Endodermal cell (in vitro differentiated cells): ENCODE data around the gene EID3. TPM values are rescaled to one million over a fixed set of nuclear protein-coding genes. Genes with fewer than 3 reads are reported as not detected.

Experiments used
- DNase-seq: peaks from one replicate; pipeline ENCODE4 v3.0.0-alpha.2; 2017
- H3K27ac ChIP-seq: 2 replicates; pipeline ENCODE4 v1.5.1; 2013; ENCODE audit warnings: mild to moderate bottlenecking, low read depth, low read length, moderate library complexity
- H3K27me3 ChIP-seq: 2 replicates; pipeline ENCODE4 v1.6.1; 2013; ENCODE audit warnings: mild to moderate bottlenecking, low read length, moderate library complexity; ENCODE audit not compliant: insufficient read depth, control insufficient read depth, poor library complexity, severe bottlenecking
- H3K36me3 ChIP-seq: 2 replicates; pipeline ENCODE4 v1.7.0; 2013; ENCODE audit warnings: mild to moderate bottlenecking, low read length, moderate library complexity; ENCODE audit not compliant: control insufficient read depth, insufficient read depth
- H3K4me1 ChIP-seq: one replicate; pipeline ENCODE4 v1.7.0; 2013; ENCODE audit warnings: low read length; ENCODE audit not compliant: control insufficient read depth, insufficient read depth
- H3K4me3 ChIP-seq: 2 replicates; pipeline ENCODE4 v1.5.1; 2013; ENCODE audit warnings: mild to moderate bottlenecking, low read length, moderate library complexity
- H3K9ac ChIP-seq: 2 replicates; pipeline ENCODE4 v1.6.1; 2013; ENCODE audit warnings: mild to moderate bottlenecking, low read length, moderate library complexity; ENCODE audit not compliant: poor library complexity, severe bottlenecking; ENCODE audit errors: extremely low read depth
- H3K9me3 ChIP-seq: 2 replicates; pipeline ENCODE4 v1.6.1; 2013; ENCODE audit warnings: mild to moderate bottlenecking, low read length, moderate library complexity; ENCODE audit not compliant: control insufficient read depth
- H3K27ac Mint-ChIP-seq: 2 replicates; pipeline ENCODE4 v1.8.0; 2020; ENCODE audit warnings: mixed read lengths
- H3K27me3 Mint-ChIP-seq: 2 replicates; pipeline ENCODE4 v1.8.0; 2021; ENCODE audit warnings: mild to moderate bottlenecking, mixed read lengths; ENCODE audit not compliant: insufficient read depth
- H3K36me3 Mint-ChIP-seq: 2 replicates; pipeline ENCODE4 v1.8.0; 2020; ENCODE audit warnings: low read depth, mixed read lengths
- H3K4me1 Mint-ChIP-seq: 2 replicates; pipeline ENCODE4 v1.8.0; 2020; ENCODE audit warnings: mixed read lengths
- H3K4me3 Mint-ChIP-seq: 2 replicates; pipeline ENCODE4 v1.8.0; 2020; ENCODE audit warnings: mild to moderate bottlenecking, moderate library complexity, mixed read lengths
- H3K9me3 Mint-ChIP-seq: 2 replicates; pipeline ENCODE4 v1.8.0; 2020; ENCODE audit warnings: mild to moderate bottlenecking, mixed read lengths
- CTCF ChIP-seq: fragments of 200-600 bp; sonication (generic); conservative IDR thresholded peaks from 2 replicates; pipeline ENCODE4 v1.5.0; 2021; ENCODE audit warnings: antibody characterized with exemption, mild to moderate bottlenecking
- WGBS, 2 experiments: methylation state at CpG; one replicate each; pipeline versions ENCODE4 v1.1.5 to v1.1.7; 2013; ENCODE audit warnings: missing lambda C conversion rate in 2 of 2, mixed read lengths in 1 of 2; ENCODE audit not compliant: insufficient coverage in 1 of 2, insufficient read length in 1 of 2; 5-methylcytosine and 5-hydroxymethylcytosine counted together
- total RNA-seq, 2 donors: library from RNA; stranded (reverse); fragmentation: NEBNext Ultra II Directional in 1 of 2; extraction: Animal tissue kit (Norgen Biotek cat#: 25700) in 1 of 2; gene quantifications; 2 replicates in 1 of 2; 3 replicates in 1 of 2; pipeline ENCODE4 v1.2.1, GENCODE V29; 2021

Gene EID3
- total RNA-seq, 2 donors from 2014 or later = 3.7 to 4.6 TPM

- DNase-seq = no peak
- 80% methylated on average over 1 of the region's 1 CpG; no CpG with 5 or more reads in 1 of the 2 experiments for WGBS, 2 experiments
- H3K27ac ChIP-seq = no peak overlapping the region
- Mint-ChIP-seq H3K4me3 (no peak overlapping the region), H3K27ac (no peak overlapping the region), H3K36me3 (peaks cover 34% of the 10 kb centered on the region), H3K27me3 (no peaks in the 10 kb centered on the region), H3K9me3 (no peaks in the 10 kb centered on the region), H3K4me1 (no peaks in the 10 kb centered on the region)
- no peaks in the 10 kb centered on the region for H3K4me1 ChIP-seq
- no peak for TF ChIP-seq CTCF
- H3K9me3 ChIP-seq = no peaks in the 10 kb centered on the region
- H3K27me3 ChIP-seq = no peaks in the 10 kb centered on the region
- H3K4me3 ChIP-seq = no peak overlapping the region
- H3K9ac ChIP-seq = no peak overlapping the region
- peaks cover 66% of the 10 kb centered on the region for H3K36me3 ChIP-seq
Measured at GRCh38 chr12:104333692-104334255, 30.2 kb downstream of the EID3 start.

GRCh38 chr12:104334581-104334980 lies 31.0 kb downstream of the EID3 start:
- Histone ChIP-seq H3K27ac (no peak overlapping the region), H3K36me3 (peaks cover 67% of the 10 kb centered on the region), H3K9me3 (no peaks in the 10 kb centered on the region), H3K4me3 (no peak overlapping the region), H3K9ac (no peak overlapping the region), H3K27me3 (no peaks in the 10 kb centered on the region), H3K4me1 (no peaks in the 10 kb centered on the region)
- Mint-ChIP-seq H3K4me3 (no peak overlapping the region), H3K27me3 (no peaks in the 10 kb centered on the region), H3K4me1 (no peaks in the 10 kb centered on the region), H3K27ac (no peak overlapping the region), H3K36me3 (peaks cover 37% of the 10 kb centered on the region), H3K9me3 (no peaks in the 10 kb centered on the region)
- TF ChIP-seq CTCF = no peak
- peak; percentile 44 for DNase-seq
- 92 to 97% methylated on average over 8 of the region's 8 CpGs for WGBS, 2 experiments

GRCh38 chr12:104336115-104336514 lies 32.6 kb downstream of the EID3 start:
- WGBS, 2 experiments = 93 to 100% methylated on average over 1 to 2 of the region's 2 CpGs
- H3K9ac ChIP-seq = no peak overlapping the region
- Mint-ChIP-seq H3K36me3 (peaks cover 47% of the 10 kb centered on the region), H3K4me1 (peaks cover 9% of the 10 kb centered on the region), H3K27me3 (no peaks in the 10 kb centered on the region), H3K4me3 (no peak overlapping the region), H3K27ac (no peak overlapping the region), H3K9me3 (no peaks in the 10 kb centered on the region)
- H3K27ac ChIP-seq = no peak overlapping the region
- H3K36me3 ChIP-seq = peaks cover 76% of the 10 kb centered on the region
- no peak overlapping the region for H3K4me3 ChIP-seq
- no peaks in the 10 kb centered on the region for H3K9me3 ChIP-seq
- no peaks in the 10 kb centered on the region for H3K27me3 ChIP-seq
- H3K4me1 ChIP-seq = peaks cover 3% of the 10 kb centered on the region
- TF ChIP-seq CTCF = no peak
- no peak for DNase-seq
